Fibroblast of pulmonary artery (primary cell): ENCODE data around the gene TMEM209.

Experiments
- DNase-seq: peaks from one replicate; pipeline ENCODE4 v3.0.0-alpha.2; 2010; ENCODE audit warnings: low read depth
- H3K4me3 ChIP-seq: replicated peaks from 2 replicates; pipeline ENCODE4 v1.5.1; 2011; ENCODE audit warnings: low read depth, mild to moderate bottlenecking, control low read depth, low read length, moderate library complexity
- TF ChIP-seq, protein P1 (sequence below): IDR thresholded peaks from 2 replicates; pipeline ENCODE4 v1.5.1; 2011; ENCODE audit warnings: mild to moderate bottlenecking, control low read depth, low read length, inconsistent platforms; ENCODE audit errors: missing control alignments

TMEM209 gene

DNA sequence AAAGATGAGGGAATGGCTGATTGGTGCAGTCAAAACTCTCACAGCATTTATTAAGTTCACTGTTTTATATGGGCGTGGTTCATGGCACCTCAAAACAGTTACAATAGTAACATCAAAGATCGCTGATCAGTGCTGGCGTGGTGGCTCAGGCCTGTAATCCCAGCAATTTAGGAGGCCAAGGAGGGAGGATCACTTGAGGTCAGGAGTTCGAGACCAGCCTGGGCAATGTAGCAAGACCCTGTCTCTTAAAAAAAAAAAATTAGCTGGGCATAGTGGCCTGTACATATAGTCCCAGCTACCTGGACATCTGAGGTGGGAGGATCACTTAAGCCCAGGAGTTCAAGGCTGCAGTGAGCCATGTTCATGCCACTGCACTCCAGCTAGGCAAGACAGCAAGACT is 86.4 kb downstream of the TMEM209 start:
- TF ChIP-seq, protein P1, sequence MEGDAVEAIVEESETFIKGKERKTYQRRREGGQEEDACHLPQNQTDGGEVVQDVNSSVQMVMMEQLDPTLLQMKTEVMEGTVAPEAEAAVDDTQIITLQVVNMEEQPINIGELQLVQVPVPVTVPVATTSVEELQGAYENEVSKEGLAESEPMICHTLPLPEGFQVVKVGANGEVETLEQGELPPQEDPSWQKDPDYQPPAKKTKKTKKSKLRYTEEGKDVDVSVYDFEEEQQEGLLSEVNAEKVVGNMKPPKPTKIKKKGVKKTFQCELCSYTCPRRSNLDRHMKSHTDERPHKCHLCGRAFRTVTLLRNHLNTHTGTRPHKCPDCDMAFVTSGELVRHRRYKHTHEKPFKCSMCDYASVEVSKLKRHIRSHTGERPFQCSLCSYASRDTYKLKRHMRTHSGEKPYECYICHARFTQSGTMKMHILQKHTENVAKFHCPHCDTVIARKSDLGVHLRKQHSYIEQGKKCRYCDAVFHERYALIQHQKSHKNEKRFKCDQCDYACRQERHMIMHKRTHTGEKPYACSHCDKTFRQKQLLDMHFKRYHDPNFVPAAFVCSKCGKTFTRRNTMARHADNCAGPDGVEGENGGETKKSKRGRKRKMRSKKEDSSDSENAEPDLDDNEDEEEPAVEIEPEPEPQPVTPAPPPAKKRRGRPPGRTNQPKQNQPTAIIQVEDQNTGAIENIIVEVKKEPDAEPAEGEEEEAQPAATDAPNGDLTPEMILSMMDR, result no peak
- H3K4me3 ChIP-seq, result no peak overlapping the region
- no peak for DNase-seq

DNA sequence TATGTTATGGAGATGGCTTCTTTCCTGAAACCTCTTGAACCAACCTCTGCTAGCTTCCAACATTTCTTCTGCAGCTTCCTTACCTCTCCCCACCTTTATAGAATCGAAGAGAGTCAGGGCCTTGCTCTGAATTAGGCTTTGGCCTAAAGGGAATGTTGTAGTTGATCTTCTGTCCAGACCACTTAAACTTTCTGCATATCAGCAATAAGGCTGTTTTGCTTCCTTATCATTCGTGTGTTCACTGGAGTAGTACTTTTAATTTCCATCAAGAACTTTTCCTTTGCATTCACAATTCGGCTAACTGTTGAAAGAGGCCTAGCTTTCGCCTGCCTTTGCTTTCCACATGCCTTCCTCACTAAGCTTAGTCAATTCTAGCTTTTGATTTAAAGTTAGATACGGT is 86.9 kb downstream of the TMEM209 start:
- DNase-seq, result no peak
- no peak overlapping the region for H3K4me3 ChIP-seq
- TF ChIP-seq, protein P1, result no peak

DNA sequence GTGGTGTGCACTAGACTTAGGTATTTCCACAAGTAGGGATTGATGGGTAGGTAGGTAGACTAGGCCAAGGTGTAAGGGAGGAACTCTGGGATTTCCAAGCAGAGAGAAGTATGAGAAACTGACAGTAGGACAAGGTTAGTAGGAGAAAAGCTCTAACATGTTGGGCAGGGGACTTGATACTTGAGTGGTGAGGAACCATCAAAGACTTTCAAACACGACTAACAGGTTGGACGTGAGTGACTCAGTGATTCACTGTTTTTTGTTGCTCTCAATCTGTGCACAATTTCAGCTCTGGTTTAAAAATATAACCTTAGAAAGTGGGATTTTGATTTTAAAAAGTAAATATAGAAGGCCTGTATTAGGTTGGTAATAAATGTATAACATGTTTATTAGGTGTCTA is 90.4 kb downstream of the TMEM209 start:
- DNase-seq, result no peak

More for the DNA sequence above, 90.4 kb downstream of the TMEM209 start:
- TF ChIP-seq, protein P1, result no peak
- no peak overlapping the region for H3K4me3 ChIP-seq
